Parathyroid adenoma (tissue), 2 donors: ENCODE measurements around the gene KIF18B.

ENCODE experiments used
- H2AFZ ChIP-seq: fragments of 300-600 bp; sonication (generic); one replicate; pipeline ENCODE4 v1.7.0; 2017; ENCODE audit warnings: antibody characterized with exemption, mild to moderate bottlenecking
- H3K27ac ChIP-seq: fragments of 300-600 bp; sonication (generic); one replicate; pipeline ENCODE4 v1.7.0; 2017
- H3K27me3 ChIP-seq: fragments of 300-600 bp; sonication (generic); one replicate; pipeline ENCODE4 v1.7.0; 2017; ENCODE audit warnings: low read length; ENCODE audit not compliant: control insufficient read depth, insufficient read depth
- H3K36me3 ChIP-seq: fragments of 300-600 bp; sonication (generic); one replicate; pipeline ENCODE4 v1.7.0; 2017; ENCODE audit warnings: low read length; ENCODE audit not compliant: control insufficient read depth, insufficient read depth
- H3K4me1 ChIP-seq: fragments of 300-600 bp; sonication (generic); one replicate; pipeline ENCODE4 v1.7.0; 2017; ENCODE audit warnings: control low read depth
- H3K4me2 ChIP-seq: fragments of 300-600 bp; sonication (generic); one replicate; pipeline ENCODE4 v1.7.0; 2017; ENCODE audit warnings: low read length
- H3K4me3 ChIP-seq: fragments of 300-600 bp; sonication (generic); one replicate; pipeline ENCODE4 v1.7.0; 2017; ENCODE audit warnings: low read depth, low read length
- H3K79me2 ChIP-seq: fragments of 300-600 bp; sonication (generic); one replicate; pipeline ENCODE4 v1.7.0; 2017; ENCODE audit warnings: control low read depth
- H3K9ac ChIP-seq: fragments of 300-600 bp; sonication (generic); one replicate; pipeline ENCODE4 v1.7.0; 2017; ENCODE audit warnings: mild to moderate bottlenecking
- H3K9me3 ChIP-seq: fragments of 300-600 bp; sonication (generic); one replicate; pipeline ENCODE4 v1.7.0; 2017; ENCODE audit warnings: low read length; ENCODE audit not compliant: control insufficient read depth
- CTCF ChIP-seq: fragments of 300-600 bp; sonication (generic); IDR thresholded peaks from one replicate; pipeline ENCODE4 v1.7.0; 2017; ENCODE audit warnings: antibody characterized with exemption, mild to moderate bottlenecking
- donor health status: primary hyperparathyroidism.

Gene KIF18B

GRCh38 chr17:44961921-44962350, 14.4 kb upstream of the KIF18B start:
- peaks cover 7% of the 10 kb centered on the region for H3K4me1 ChIP-seq
- H2AFZ ChIP-seq: no peak overlapping the region
- no peak overlapping the region for H3K4me3 ChIP-seq
- H3K4me2 ChIP-seq: no peak overlapping the region
- no peaks in the 10 kb centered on the region for H3K36me3 ChIP-seq
- no peak overlapping the region for H3K27ac ChIP-seq
- no peaks in the 10 kb centered on the region for H3K9me3 ChIP-seq
- H3K9ac ChIP-seq: no peak overlapping the region
- H3K27me3 ChIP-seq: no peaks in the 10 kb centered on the region
- H3K79me2 ChIP-seq: no peaks in the 10 kb centered on the region
- TF ChIP-seq CTCF: no peak

GRCh38 chr17:44960691-44961090, 13.1 kb upstream of the KIF18B start:
- Histone ChIP-seq H3K4me1 (peaks cover 7% of the 10 kb centered on the region), H3K36me3 (no peaks in the 10 kb centered on the region), H3K27me3 (no peaks in the 10 kb centered on the region), H3K79me2 (no peaks in the 10 kb centered on the region), H3K4me3 (no peak overlapping the region), H3K4me2 (no peak overlapping the region), H3K9ac (no peak overlapping the region), H2AFZ (no peak overlapping the region), H3K27ac (no peak overlapping the region), H3K9me3 (no peaks in the 10 kb centered on the region)
- TF ChIP-seq CTCF: no peak

- H3K4me3 ChIP-seq: no peak overlapping the region
- no peak overlapping the region for H3K27ac ChIP-seq
- H3K27me3 ChIP-seq: no peaks in the 10 kb centered on the region
These were observed 12.4 kb upstream of the KIF18B start for GRCh38 chr17:44959821-44960531.

GRCh38 chr17:44956998-44957981, 9.7 kb upstream of the KIF18B start:
- no peak overlapping the region for H3K9ac ChIP-seq

More at GRCh38 chr17:44959821-44960531, 12.4 kb upstream of the KIF18B start:
- Histone ChIP-seq H3K4me2 (no peak overlapping the region), H3K9ac (no peak overlapping the region), H3K9me3 (no peaks in the 10 kb centered on the region), H2AFZ (peak overlapping the region; percentile 43), H3K4me1 (peaks cover 7% of the 10 kb centered on the region), H3K36me3 (no peaks in the 10 kb centered on the region), H3K79me2 (no peaks in the 10 kb centered on the region)
- TF ChIP-seq CTCF: no peak

More at GRCh38 chr17:44956998-44957981, 9.7 kb upstream of the KIF18B start:
- no peak overlapping the region for H3K4me3 ChIP-seq
- no peaks in the 10 kb centered on the region for H3K9me3 ChIP-seq
- H3K79me2 ChIP-seq: no peaks in the 10 kb centered on the region
- no peak overlapping the region for H2AFZ ChIP-seq
- no peak for TF ChIP-seq CTCF
- no peak overlapping the region for H3K4me2 ChIP-seq
- no peaks in the 10 kb centered on the region for H3K36me3 ChIP-seq
- no peak overlapping the region for H3K27ac ChIP-seq
- H3K27me3 ChIP-seq: no peaks in the 10 kb centered on the region
- peaks cover 7% of the 10 kb centered on the region for H3K4me1 ChIP-seq
